ENCODE results near the gene C16orf90.
"Not testable (repeated sequence)": the region's sequence is repeated elsewhere in the genome, so short reads cannot be mapped to it uniquely, and the experiment has no call there.

C16orf90 gene

GRCh38 chr16:3513892-3514583, 18.7 kb upstream of the C16orf90 start:
- DNase-seq (ENCODE audit: low read depth in 2 of 2), result no peak

GRCh38 chr16:3511286-3512180, 16.2 kb upstream of the C16orf90 start:
- DNase-seq (ENCODE audit: low read depth in 2 of 2), result no peak

GRCh38 chr16:3510416-3510815, 15.1 kb upstream of the C16orf90 start:
- no peak for DNase-seq (ENCODE audit: low read depth in 2 of 2)

GRCh38 chr16:3509470-3509928, 14.2 kb upstream of the C16orf90 start:
- peak; percentile 42 to 47 for DNase-seq (ENCODE audit: low read depth in 2 of 2)

- DNase-seq (ENCODE audit: low read depth in 2 of 2), result no peak
These were observed 13.4 kb upstream of the C16orf90 start for GRCh38 chr16:3508736-3509135.

- DNase-seq (ENCODE audit: low read depth in 2 of 2), result peak in 1 of 2 donors; percentile 12
These were observed 8.2 kb upstream of the C16orf90 start for GRCh38 chr16:3503523-3503922.

- DNase-seq (ENCODE audit: low read depth in 2 of 2), result no peak
These were observed 6.6 kb upstream of the C16orf90 start for GRCh38 chr16:3501783-3502400.

GRCh38 chr16:3501412-3501761, 6.1 kb upstream of the C16orf90 start:
- not testable (repeated sequence) for DNase-seq (ENCODE audit: low read depth in 2 of 2)

- no peak for DNase-seq (ENCODE audit: low read depth in 2 of 2)
These were observed 3.7 kb upstream of the C16orf90 start for GRCh38 chr16:3498988-3499387.

- DNase-seq (ENCODE audit: low read depth in 2 of 2), result no peak
These were observed 2.5 kb upstream of the C16orf90 start for GRCh38 chr16:3497771-3498170.

- no peak for DNase-seq (ENCODE audit: low read depth in 2 of 2)
These were observed 1.1 kb upstream of the C16orf90 start for GRCh38 chr16:3496386-3496785.

GRCh38 chr16:3494386-3494973, 809 bp downstream of the C16orf90 start:
- no peak for DNase-seq (ENCODE audit: low read depth in 2 of 2)

GRCh38 chr16:3492356-3492755, 2.9 kb downstream of the C16orf90 start:
- no peak for DNase-seq (ENCODE audit: low read depth in 2 of 2)

GRCh38 chr16:3490911-3491629, 4.2 kb downstream of the C16orf90 start:
- DNase-seq (ENCODE audit: low read depth in 2 of 2), result no peak

- no peak for DNase-seq (ENCODE audit: low read depth in 2 of 2)
These were observed 6.5 kb downstream of the C16orf90 start for GRCh38 chr16:3488801-3489200.

GRCh38 chr16:3487521-3488410, 7.5 kb downstream of the C16orf90 start:
- DNase-seq (ENCODE audit: low read depth in 2 of 2), result no peak

GRCh38 chr16:3486506-3487215, 8.6 kb downstream of the C16orf90 start:
- no peak for DNase-seq (ENCODE audit: low read depth in 2 of 2)

GRCh38 chr16:3485821-3486505, 9.3 kb downstream of the C16orf90 start:
- no peak for DNase-seq (ENCODE audit: low read depth in 2 of 2)

- DNase-seq (ENCODE audit: low read depth in 2 of 2), result no peak
These were observed 10.1 kb downstream of the C16orf90 start for GRCh38 chr16:3485097-3485745.
